ENCODE measurements around the gene RANBP10. TPM values are rescaled to one million over a fixed set of nuclear protein-coding genes. Genes with fewer than 3 reads are reported as not detected.

The RANBP10 gene
- total and polyA plus RNA-seq, 2 of the 13 experiments (the other 11 are each of a cell fraction or from before 2014, with no cell fraction given) = 9.2 to 22.7 TPM

- TF ChIP-seq MXI1 (IDR thresholded peaks at IDR 0.05; ENCODE audit: borderline replicate concordance, low read depth, low read length) = peak; percentile 92; the same call in 2 of the 3 replicates
- no peak; the same call in 1 of the 2 replicates for TF ChIP-seq CBFB (CRISPR knock-in tag; IDR thresholded peaks at IDR 0.05)
- TF ChIP-seq, protein P1, sequence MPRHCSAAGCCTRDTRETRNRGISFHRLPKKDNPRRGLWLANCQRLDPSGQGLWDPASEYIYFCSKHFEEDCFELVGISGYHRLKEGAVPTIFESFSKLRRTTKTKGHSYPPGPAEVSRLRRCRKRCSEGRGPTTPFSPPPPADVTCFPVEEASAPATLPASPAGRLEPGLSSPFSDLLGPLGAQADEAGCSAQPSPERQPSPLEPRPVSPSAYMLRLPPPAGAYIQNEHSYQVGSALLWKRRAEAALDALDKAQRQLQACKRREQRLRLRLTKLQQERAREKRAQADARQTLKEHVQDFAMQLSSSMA (CRISPR knock-in tag; IDR thresholded peaks at IDR 0.05) = no peak
- TF ChIP-seq HNRNPL (IDR thresholded peaks at IDR 0.05; ENCODE audit: low read depth, low read length) = peak; percentile 95
- peak; percentile 30; the same call in 1 of the 2 replicates for TF ChIP-seq NR1H2 (CRISPR knock-in tag; IDR thresholded peaks at IDR 0.05; ENCODE audit: borderline replicate concordance, low read depth)
- TF ChIP-seq MED8 (CRISPR knock-in tag; IDR thresholded peaks at IDR 0.05; ENCODE audit: insufficient replicate concordance) = peak; percentile 86
- TF ChIP-seq RORA (CRISPR knock-in tag; IDR thresholded peaks at IDR 0.05) = no peak
- no peak; the same call in 1 of the 2 replicates for TF ChIP-seq ZNF589 (CRISPR knock-in tag; conservative IDR thresholded peaks at IDR 0.05)
- no peak for TF ChIP-seq ZNF282 (IDR thresholded peaks at IDR 0.05; ENCODE audit: partially characterized antibody)
- no peak for TF ChIP-seq CEBPG (CRISPR knock-in tag; IDR thresholded peaks at IDR 0.05)
- TF ChIP-seq MTA1 (CRISPR knock-in tag; IDR thresholded peaks at IDR 0.05; ENCODE audit: borderline replicate concordance) = peak; percentile 38; the same call in 1 of the 2 replicates
- no peak for TF ChIP-seq ZNF7 (CRISPR knock-in tag; IDR thresholded peaks at IDR 0.05)
- peak; percentile 35 for TF ChIP-seq U2AF1 (optimal IDR thresholded peaks at IDR 0.05; ENCODE audit: low read depth, low read length)
- TF ChIP-seq, protein P2, sequence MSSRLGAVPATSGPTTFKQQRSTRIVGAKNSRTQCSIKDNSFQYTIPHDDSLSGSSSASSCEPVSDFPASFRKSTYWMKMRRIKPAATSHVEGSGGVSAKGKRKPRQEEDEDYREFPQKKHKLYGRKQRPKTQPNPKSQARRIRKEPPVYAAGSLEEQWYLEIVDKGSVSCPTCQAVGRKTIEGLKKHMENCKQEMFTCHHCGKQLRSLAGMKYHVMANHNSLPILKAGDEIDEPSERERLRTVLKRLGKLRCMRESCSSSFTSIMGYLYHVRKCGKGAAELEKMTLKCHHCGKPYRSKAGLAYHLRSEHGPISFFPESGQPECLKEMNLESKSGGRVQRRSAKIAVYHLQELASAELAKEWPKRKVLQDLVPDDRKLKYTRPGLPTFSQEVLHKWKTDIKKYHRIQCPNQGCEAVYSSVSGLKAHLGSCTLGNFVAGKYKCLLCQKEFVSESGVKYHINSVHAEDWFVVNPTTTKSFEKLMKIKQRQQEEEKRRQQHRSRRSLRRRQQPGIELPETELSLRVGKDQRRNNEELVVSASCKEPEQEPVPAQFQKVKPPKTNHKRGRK (CRISPR knock-in tag; IDR thresholded peaks at IDR 0.05) = no peak
- no peak for TF ChIP-seq ZNF3 (CRISPR knock-in tag; IDR thresholded peaks at IDR 0.05)
- peak; percentile 89 for TF ChIP-seq RBFOX2 (IDR thresholded peaks at IDR 0.05; ENCODE audit: low read depth, low read length)
- peak; percentile 93 for TF ChIP-seq ZNF781 (CRISPR knock-in tag; IDR thresholded peaks at IDR 0.05; ENCODE audit: borderline replicate concordance, not compliant biosample characterization)
- TF ChIP-seq ISX (CRISPR knock-in tag; conservative IDR thresholded peaks at IDR 0.05) = 0 out of 2 replicates have a peak, but pooled peaks have one; percentile 64
- peak; percentile 86; the same call in 1 of the 2 replicates for TF ChIP-seq TIGD3 (CRISPR knock-in tag; IDR thresholded peaks at IDR 0.05; ENCODE audit: borderline replicate concordance)
- TF ChIP-seq ZBTB49 (CRISPR knock-in tag; IDR thresholded peaks at IDR 0.05; ENCODE audit: borderline replicate concordance) = no peak
- no peak for TF ChIP-seq NFATC3 (CRISPR knock-in tag; IDR thresholded peaks at IDR 0.05)
- no peak for TF ChIP-seq EP300 (IDR thresholded peaks at IDR 0.05; ENCODE audit: low read depth in 2 of 2, low read length in 2 of 2)
- TF ChIP-seq EP300 (CRISPR knock-in tag; IDR thresholded peaks at IDR 0.05; ENCODE audit: borderline replicate concordance) = no peak
Measured at GRCh38 chr16:67719048-67719777, 87.1 kb downstream of the RANBP10 start, which contains the start of gene GFOD2 (continued).

Measured in HepG2 (cell line).